OCI-LY3 (cell line): ENCODE measurements around the gene MED25.

ENCODE experiments used
- H2AFZ ChIP-seq: fragments of 200-600, 300-600 bp; shearing (Covaris generic); 2 replicates; pipeline ENCODE4 v1.6.0; 2014; ENCODE audit warnings: antibody characterized with exemption, low read depth, low read length
- H3K27ac ChIP-seq: fragments of 200-600, 300-600 bp; sonication (generic); 2 replicates; pipeline ENCODE4 v1.5.1; 2014; ENCODE audit warnings: mild to moderate bottlenecking, low read length, moderate library complexity, mixed read lengths
- H3K27me3 ChIP-seq: fragments of 200-600, 300-600 bp; sonication (generic); 2 replicates; pipeline ENCODE4 v1.6.1; 2014; ENCODE audit warnings: low read depth, low read length, mixed read lengths
- H3K36me3 ChIP-seq: fragments of 200-600, 300-600 bp; sonication (generic); replicated peaks from 2 replicates; pipeline ENCODE3; 2014; ENCODE audit warnings: low read depth, low read length, mixed read lengths
- H3K4me1 ChIP-seq: fragments of 300-600, 200-600 bp; sonication (generic); 2 replicates; pipeline ENCODE4 v1.6.1; 2014; ENCODE audit warnings: low read length, mixed read lengths
- H3K4me2 ChIP-seq: fragments of 200-600, 300-600 bp; sonication (generic); 2 replicates; pipeline ENCODE4 v1.6.1; 2014; ENCODE audit warnings: low read length, mixed read lengths
- H3K4me3 ChIP-seq: fragments of 300-600, 200-600 bp; sonication (generic); 2 replicates; pipeline ENCODE4 v1.5.1; 2014; ENCODE audit warnings: antibody characterized with exemption, mild to moderate bottlenecking, low read length, moderate library complexity
- H3K79me2 ChIP-seq: fragments of 300-600, 200-600 bp; shearing (Covaris generic); 2 replicates; pipeline ENCODE4 v1.6.1; 2014; ENCODE audit warnings: mild to moderate bottlenecking, low read length, mixed read lengths
- H3K9ac ChIP-seq: fragments of 300-600, 200-600 bp; shearing (Covaris generic); 2 replicates; pipeline ENCODE4 v1.6.0; 2014; ENCODE audit warnings: mild to moderate bottlenecking, low read length, moderate library complexity
- H3K9me3 ChIP-seq: fragments of 200-600, 300-600 bp; shearing (Covaris generic); 2 replicates; pipeline ENCODE4 v1.6.1; 2014; ENCODE audit warnings: low read length, mixed read lengths; ENCODE audit not compliant: insufficient read depth
- H4K20me1 ChIP-seq: fragments of 200-600, 300-600 bp; sonication (generic); 2 replicates; pipeline ENCODE4 v1.6.1; 2016; ENCODE audit warnings: low read length, mixed read lengths; ENCODE audit not compliant: insufficient read depth
- EZH2phosphoT487 ChIP-seq: fragments of 200-600 bp; shearing (Covaris generic); IDR thresholded peaks from 2 replicates; pipeline ENCODE4 v1.6.1; 2018; ENCODE audit warnings: antibody characterized with exemption, mixed run types, low read depth
- TF ChIP-seq, protein P1 (sequence below): fragments of 200-600, 300-600 bp; sonication (generic); IDR thresholded peaks from 2 replicates; pipeline ENCODE4 v1.5.1; 2014; ENCODE audit warnings: antibody characterized with exemption, low read length, low read depth

Gene MED25

DNA sequence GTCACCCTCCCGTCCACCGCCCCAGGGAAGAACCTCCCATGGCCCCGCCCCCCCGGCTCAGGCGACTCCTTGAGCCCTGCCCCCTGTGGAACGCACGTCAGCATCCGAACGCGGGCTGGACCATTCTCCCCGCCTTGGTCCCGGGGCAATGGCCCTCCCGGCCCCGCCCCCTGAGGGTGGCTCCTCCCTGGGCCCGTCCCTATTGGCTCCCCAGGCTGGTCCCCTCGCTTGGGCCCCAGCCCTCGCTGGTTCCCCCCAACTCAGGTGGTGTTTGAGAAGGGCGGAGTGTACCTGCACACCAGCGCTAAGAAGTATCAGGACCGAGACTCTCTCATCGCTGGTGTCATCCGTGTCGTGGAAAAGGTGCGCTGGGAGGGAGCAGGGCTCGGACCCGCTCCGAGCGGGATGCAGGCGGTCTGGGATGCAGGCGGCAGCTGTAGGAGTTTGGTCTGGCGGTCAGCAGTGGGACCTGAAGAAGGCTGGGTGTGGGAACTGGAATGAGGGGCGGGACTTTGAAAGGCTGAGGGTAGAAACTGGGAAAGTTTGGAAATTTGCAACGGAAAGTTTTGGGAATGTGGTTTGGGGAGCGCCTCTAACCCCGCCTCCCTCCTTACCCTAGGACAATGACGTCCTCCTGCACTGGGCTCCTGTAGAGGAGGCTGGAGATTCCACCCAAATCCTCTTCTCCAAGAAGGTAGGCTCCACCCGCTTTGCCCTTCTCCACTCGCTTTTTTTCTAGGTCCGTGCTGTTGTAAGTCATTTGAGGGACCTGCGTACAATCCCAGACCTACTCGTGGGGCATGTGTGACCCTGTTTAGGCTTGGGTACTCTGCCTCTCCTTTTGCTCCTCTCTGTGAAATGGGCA lies 60.0 kb downstream of the MED25 start:
- Histone ChIP-seq H2AFZ (peak overlapping the region; percentile 67; the same call in 1 of the 2 replicates), H3K9me3 (no peaks in the 10 kb centered on the region), H3K4me1 (peaks cover 20% of the 10 kb centered on the region), H3K9ac (peak overlapping the region; percentile 90), H3K27me3 (no peaks in the 10 kb centered on the region), H3K27ac (peak overlapping the region; percentile 85), H3K79me2 (peaks cover 33% of the 10 kb centered on the region), H4K20me1 (no peaks in the 10 kb centered on the region; the same call in 1 of the 2 replicates), H3K36me3 (peaks cover 39% of the 10 kb centered on the region), H3K4me3 (peak overlapping the region; percentile 88), H3K4me2 (peak overlapping the region; percentile 85)
- TF ChIP-seq EZH2phosphoT487: no peak
- TF ChIP-seq, protein P1, sequence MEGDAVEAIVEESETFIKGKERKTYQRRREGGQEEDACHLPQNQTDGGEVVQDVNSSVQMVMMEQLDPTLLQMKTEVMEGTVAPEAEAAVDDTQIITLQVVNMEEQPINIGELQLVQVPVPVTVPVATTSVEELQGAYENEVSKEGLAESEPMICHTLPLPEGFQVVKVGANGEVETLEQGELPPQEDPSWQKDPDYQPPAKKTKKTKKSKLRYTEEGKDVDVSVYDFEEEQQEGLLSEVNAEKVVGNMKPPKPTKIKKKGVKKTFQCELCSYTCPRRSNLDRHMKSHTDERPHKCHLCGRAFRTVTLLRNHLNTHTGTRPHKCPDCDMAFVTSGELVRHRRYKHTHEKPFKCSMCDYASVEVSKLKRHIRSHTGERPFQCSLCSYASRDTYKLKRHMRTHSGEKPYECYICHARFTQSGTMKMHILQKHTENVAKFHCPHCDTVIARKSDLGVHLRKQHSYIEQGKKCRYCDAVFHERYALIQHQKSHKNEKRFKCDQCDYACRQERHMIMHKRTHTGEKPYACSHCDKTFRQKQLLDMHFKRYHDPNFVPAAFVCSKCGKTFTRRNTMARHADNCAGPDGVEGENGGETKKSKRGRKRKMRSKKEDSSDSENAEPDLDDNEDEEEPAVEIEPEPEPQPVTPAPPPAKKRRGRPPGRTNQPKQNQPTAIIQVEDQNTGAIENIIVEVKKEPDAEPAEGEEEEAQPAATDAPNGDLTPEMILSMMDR: no peak

DNA sequence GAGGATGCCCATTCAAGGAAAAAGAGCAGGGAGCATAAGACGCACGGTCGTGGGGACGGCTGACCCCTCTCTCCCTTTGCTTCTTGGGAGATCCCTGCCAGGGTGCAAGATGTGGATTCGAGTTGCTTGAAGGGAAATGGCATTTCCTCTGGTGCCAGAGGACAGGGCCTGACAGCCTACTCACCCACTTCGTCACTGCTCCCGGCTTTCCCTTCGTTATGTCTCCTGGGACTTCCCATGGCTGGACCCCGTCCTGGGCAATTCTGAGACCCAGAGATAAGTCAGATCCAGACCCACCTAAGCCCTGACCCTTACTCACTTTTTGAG lies 60.6 kb downstream of the MED25 start:
- peak overlapping the region; percentile 85 for H3K4me2 ChIP-seq
- peak overlapping the region; percentile 88 for H3K4me3 ChIP-seq
- TF ChIP-seq EZH2phosphoT487: no peak
- TF ChIP-seq, protein P1: no peak
- peak overlapping the region; percentile 85; the same call in 1 of the 2 replicates for H3K27ac ChIP-seq
- no peak overlapping the region for H2AFZ ChIP-seq
- H4K20me1 ChIP-seq: no peaks in the 10 kb centered on the region; the same call in 1 of the 2 replicates
- 0 out of 2 replicates have a peak overlapping the region, but pooled peaks have one; percentile 90 for H3K9ac ChIP-seq
- H3K9me3 ChIP-seq: no peaks in the 10 kb centered on the region
- peaks cover 45% of the 10 kb centered on the region for H3K36me3 ChIP-seq
- peaks cover 20% of the 10 kb centered on the region for H3K4me1 ChIP-seq
- peaks cover 33% of the 10 kb centered on the region for H3K79me2 ChIP-seq
- H3K27me3 ChIP-seq: no peaks in the 10 kb centered on the region

DNA sequence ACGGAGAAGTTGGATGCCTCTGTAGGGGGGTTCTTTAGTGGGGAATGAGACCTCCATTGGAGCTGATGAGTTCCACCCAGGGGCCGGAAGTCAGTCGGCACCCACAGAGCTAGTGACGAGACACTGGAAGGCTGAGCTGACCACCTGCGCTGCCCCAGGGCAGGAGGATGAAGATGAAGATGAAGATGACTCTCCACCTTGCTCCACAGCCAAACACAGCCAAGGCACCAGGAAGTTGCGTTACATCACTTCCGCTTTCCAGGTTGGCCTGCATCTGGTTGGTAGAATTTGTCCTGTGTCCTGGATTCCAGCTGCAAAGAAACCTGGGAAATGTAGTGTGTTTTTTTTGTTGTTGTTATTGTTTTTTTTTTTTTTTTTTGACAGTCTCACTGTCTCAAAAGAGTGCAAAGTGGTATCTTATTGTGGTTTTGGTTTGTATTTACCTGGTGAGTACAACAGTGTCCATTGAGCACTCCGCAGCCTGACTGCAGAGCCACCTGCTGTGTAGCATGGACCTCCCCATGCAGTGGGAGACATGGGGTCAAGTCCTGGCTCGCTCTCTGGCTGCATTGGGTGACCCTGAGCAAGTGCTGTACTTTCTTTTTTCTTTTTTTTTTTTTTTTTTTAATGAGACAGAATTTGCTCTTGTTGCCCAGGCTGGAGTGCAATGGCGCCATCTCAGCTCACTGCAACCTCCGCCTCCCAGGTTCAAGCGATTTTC lies 61.3 kb downstream of the MED25 start:
- Histone ChIP-seq H3K4me3 (no peak overlapping the region), H3K4me1 (peaks cover 20% of the 10 kb centered on the region), H3K4me2 (0 out of 2 replicates have a peak overlapping the region, but pooled peaks have one; percentile 85), H2AFZ (no peak overlapping the region), H3K79me2 (peaks cover 31% of the 10 kb centered on the region), H3K9ac (no peak overlapping the region), H3K27ac (peak overlapping the region; percentile 85; the same call in 1 of the 2 replicates), H4K20me1 (no peaks in the 10 kb centered on the region; the same call in 1 of the 2 replicates), H3K27me3 (no peaks in the 10 kb centered on the region), H3K36me3 (peaks cover 52% of the 10 kb centered on the region), H3K9me3 (no peaks in the 10 kb centered on the region)
- no peak for TF ChIP-seq EZH2phosphoT487
- TF ChIP-seq, protein P1: no peak
